Left kidney (tissue), 2 donors: Measurements from ENCODE around the gene FADD. TPM values are rescaled to one million over a fixed set of nuclear protein-coding genes. Genes with fewer than 3 reads are reported as not detected.

ENCODE experiments used
- DNase-seq: peaks from one replicate; pipeline ENCODE4 v3.0.0-alpha.2; 2013
- polyA plus RNA-seq: library from polyadenylated mRNA; unstranded; fragments of 120-200 nt; gene quantifications from one replicate; pipeline ENCODE4 v1.2.1, GENCODE V29; 2013; ENCODE audit not compliant: insufficient read length

The FADD gene
- polyA plus RNA-seq, 1 donor: 13.8 TPM

DNA sequence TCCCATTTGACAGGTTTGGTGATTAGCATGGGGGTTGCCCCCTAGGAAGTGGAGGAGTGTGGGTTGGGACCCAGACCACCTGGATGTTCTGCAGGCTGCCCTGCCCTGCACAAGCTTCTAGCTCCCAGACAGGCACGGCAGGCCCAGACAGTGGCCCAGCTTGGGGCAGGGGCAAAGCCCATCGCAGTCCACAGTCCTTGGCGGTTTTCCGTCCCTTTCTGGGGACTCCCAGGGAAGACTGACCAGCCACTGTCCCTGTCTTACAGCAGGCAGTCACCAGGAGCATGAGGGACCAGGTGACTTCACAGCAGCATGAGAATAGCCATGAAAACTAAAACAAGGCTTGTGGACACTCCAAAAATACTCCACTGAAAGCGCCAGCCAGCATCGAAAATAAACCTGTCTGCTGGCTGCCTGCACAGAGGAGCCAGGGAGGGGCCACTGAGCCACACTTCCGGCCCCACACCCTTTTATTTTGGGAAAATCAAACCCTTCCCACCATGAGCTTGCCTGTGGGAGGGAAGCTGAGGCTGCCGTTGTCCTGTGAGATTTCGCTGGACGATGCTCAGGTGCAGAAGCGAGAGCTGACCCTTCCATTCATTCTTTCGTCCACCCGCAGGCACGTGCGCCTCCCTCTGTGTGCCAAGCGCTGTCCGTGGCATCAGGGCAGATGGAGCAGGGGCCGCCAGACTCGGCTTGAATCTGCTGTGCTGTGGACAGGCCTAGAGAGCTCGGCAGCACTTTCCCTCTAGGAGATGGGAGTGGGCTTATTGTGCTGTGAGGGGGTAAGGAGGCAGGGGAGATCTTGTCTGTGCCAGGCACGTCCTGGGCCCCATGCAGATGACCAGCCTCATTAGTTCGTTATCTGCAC lies 28.0 kb downstream of the FADD start:
- DNase-seq: no peak

DNA sequence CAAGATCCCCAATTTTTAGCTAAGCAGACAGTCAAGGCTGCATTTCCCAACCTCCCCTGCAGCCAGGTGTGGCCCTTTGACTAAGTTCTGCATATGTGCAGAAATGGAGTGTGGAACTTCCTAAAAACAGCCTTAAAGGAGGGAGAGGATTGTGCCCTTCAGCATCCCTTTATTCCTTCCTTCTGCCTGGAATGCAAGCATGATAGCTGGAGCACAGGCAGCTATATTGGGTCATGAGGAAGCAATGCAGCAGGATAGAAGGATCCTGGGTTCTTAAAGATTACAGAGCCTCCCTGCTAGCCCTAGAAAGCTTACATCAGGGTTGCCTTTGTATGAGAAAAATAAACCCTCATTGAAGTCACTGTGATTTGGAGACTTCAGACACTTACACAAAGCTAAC lies 29.9 kb downstream of the FADD start:
- DNase-seq: no peak

DNA sequence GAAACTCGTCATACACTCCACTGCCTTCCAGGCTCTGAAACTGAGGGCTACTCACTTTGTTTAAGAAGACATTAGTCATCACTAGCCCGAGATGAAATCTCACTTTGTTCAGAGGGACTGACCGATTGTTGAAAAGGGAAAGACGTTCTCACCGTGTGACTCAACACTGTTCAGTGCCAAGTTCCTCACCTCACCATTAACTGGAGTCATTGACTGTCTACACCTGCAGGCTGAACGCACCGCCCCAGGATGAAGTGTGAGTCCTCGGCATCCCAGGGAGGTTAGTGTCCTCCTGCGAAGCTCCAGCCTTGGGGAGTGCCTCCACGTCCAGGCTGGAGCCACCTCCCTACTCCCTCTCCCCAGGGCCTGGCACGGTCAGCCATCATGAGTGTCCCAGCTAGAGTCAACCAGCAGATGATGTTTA lies 30.4 kb downstream of the FADD start:
- DNase-seq: no peak

DNA sequence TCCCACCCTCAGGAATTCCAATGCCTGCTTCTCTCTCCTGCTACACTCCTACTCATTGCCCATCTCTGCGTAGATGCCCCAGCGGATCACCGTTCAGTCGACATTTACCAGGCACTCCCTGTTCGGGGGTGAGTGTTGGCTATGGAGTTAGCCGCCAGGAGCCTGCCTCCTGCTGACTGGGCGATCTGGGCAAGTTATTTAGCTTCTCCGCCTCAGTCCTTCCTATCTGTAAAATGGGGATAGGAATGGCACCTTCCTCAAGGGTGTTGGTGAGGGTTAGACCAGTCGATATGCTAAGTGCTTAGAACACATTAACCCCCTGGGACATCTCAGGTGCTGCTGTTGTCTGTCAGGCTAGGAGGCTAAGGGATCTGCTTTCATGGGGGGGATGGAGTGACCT lies 30.9 kb downstream of the FADD start:
- DNase-seq: no peak

DNA sequence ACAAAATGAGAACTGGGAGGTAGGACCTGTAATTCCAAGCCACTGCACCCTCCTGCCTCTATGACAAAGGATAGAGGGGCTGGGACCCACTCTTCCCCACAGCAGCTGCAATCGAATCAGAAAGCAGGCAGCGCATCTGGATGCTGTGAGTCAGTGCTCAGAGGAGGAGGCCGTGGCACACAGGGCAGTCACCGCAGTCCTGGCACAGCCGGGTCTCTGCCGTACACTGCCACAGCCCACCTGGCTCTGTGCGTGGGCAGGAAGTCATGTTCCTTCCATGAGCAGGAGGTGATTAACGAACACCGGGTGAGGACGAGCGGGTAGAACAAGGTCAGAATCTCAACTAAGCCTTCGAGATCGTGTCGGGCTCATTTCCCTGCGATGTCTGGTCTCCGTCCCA lies 37.2 kb downstream of the FADD start:
- DNase-seq: no peak

DNA sequence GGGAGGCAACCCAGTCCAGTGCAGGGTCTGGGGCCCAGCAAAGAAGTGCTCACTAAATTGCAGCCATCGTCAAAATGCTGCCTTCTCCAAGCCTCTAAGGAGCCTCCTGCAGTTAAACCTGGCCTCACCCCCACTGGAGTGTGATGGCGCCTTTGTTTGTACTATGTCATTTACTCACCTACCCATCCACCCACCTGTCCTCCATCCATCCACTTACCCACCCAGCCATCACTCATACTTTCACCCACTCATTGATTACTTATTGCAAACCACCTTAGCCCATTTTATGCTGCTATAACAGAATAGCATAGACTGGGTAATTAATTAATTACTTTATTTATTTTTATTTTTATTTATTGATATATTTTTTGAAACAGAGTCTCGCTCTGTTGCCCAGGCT lies 38.6 kb downstream of the FADD start:
- no peak for DNase-seq

DNA sequence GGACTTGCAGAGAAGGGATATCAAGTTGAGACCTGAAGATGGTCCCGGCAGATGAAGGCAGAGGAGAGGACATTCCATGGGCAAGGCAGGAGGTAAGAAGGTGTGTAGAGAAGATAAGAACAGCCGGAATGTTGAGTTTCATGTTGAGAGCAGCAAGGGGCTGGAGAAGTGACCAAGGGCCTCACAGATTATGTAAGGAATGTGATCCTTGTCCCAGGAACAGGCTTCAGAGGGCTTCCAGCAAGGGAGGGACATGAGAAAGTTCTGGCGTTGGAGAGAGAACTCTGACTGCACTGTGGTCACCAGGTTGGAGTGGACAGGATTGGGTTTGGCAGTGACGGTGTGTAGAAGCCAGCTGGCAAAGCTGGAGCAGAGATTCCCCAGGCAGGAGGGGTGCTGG lies 39.8 kb downstream of the FADD start:
- DNase-seq: no peak

DNA sequence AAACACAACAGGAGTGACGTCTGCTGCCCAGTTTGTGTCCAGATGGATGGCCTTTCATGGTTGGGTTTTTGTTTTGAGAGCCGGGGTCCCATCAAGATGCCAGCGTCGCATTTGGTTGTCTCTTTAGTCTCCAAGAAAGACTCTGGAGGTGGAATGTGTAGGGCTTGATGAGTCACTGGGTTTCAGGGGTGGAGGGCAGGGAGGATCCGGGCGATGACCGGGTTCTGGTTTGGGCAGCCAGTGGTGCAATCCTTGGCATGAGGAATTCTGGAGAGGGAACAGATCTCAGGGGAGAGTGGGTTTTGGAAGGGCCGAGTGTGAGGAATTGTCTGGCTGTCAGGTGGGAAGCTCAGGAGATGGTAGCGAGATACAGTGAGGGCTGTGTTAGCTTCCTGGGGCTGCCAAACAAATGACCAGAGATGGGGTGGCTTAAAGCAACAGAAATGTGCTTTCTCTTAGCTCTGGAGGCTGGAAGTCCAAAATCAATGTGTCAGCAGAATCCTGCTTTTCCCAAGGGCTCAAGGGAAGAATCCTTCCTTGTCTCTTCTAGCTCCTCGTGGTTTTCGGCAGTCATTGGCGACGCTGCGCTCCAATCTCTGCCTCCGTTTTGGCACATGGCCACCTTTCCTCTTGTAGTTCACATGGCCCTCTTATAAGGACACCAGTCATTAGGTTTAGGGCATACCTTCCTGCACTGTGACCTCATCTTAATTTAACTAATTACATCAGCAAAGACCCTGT lies 41.0 kb downstream of the FADD start:
- no peak for DNase-seq

DNA sequence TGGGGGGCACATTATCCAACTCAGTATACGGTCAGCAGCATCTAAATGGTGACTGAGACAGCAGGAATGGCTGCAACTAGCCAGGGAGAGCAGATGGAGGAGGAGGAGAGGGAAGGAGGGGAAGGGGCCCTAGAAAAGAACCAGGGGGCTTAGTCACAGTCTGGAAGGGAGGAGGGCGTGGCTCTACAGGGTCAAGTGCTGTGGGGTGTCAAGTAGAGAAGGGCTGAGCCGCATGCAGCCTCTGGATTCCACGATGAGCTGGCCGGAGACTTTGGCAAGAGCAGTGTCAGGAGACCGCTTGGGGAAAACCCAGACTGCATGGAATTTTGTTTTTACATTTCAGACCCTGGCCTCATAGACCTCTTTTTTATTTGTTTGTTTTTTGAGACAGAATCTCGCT lies 41.6 kb downstream of the FADD start:
- DNase-seq: no peak

DNA sequence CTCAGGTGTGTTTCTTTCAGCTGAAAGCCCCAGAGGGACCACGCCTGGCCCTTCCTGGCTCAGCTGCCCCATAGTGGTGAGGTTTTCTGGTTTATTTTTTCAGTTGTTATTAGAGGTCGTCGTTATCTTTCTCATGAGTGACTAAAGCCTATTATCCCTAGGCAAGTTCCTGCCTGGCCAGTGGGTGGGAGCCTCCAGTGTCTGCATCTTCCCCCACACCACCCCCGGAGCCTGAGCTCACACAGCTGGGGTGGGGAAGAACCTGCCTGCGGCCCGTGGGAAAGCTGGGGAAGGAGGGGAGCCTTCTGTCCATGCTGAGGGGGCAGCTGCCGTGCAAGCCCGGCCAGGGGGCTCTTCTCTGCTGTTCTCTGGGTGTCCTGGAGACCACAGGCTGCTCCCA lies 43.1 kb downstream of the FADD start:
- DNase-seq: no peak

DNA sequence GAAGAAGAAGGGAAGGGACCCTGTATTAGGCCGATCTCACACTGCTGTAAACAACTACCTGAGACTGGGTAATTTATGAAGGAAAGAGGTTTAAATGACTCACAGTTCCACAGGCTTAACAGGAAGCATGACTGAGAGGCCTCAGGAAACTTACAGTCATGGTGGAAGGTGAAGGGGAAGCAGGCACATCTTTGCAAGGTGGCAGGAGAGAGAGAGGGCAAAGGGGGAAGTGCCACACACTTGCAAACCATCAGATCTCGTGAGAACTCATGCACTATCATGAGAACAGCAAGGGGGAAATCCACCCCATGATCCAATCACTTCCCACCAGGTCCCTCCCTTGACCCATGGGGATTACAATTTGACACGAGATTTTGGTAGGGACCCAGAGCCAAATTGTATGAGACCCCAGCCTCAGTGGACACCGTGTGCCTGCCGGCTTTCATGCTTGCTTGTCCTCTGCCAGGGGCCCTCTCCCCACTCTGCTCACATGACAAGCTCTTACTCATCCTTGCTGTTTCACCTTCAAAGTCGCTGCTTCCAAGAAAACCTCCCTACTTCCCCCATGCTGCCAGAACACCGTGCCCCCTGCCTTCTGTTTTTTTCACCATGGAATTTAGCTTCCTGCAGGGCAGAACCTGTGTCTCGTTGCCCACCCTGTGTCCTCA lies 44.1 kb downstream of the FADD start:
- no peak for DNase-seq

DNA sequence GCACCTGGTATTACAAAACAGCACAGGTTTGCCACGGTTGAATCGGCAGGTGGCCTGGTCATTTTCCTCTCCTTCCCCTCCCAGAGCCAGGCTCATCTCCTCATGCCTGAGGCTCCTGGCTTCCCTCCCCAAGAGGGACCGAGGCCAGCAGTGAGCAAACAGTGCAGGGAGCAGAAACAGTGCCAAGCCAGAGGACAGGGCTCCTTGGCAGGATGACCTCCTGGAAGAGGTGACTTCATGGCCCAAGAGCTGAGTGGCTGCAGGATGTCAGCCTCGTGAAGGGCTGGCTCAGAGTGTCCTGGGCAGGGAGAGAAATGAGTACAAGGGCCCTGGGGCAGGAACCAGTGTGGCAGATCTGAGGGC lies 44.6 kb downstream of the FADD start:
- DNase-seq: no peak

DNA sequence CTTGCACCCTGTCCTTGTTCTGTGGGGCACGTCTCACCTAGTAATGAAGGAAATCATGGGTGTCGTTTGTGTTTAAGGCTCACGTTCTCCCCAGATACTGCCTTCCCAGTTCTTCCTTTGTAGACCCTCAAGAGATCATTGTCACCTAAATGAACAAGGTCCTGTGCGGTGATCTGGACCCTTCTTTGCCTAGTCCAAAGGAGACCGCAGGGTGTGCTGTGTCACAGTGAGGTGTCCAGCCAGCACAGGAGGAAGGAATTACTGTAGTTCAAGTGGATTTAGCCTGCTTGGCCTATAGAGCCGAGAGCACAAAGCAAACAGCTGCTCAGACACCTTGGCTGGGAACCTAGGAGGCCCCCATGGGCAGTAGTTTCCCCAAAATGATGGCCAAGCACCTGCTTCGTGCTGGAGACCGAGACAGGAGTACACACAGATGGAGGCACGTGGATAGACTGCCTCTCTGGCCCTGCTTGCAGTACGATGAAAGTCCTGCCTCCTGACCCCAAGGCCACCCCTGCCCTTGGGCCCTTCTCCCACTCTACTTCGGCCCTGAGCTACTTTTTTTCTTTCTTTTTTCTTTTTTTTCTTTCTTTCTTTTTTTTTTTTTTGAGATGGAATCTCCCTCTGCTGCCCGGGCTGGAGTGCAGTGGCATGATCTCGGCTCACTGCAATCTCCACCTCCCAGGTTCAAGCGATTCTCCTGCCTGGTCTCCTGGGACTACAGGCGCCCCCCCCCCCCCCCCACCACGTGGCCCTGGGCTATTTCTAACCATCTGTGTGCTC lies 48.0 kb downstream of the FADD start:
- no peak for DNase-seq

DNA sequence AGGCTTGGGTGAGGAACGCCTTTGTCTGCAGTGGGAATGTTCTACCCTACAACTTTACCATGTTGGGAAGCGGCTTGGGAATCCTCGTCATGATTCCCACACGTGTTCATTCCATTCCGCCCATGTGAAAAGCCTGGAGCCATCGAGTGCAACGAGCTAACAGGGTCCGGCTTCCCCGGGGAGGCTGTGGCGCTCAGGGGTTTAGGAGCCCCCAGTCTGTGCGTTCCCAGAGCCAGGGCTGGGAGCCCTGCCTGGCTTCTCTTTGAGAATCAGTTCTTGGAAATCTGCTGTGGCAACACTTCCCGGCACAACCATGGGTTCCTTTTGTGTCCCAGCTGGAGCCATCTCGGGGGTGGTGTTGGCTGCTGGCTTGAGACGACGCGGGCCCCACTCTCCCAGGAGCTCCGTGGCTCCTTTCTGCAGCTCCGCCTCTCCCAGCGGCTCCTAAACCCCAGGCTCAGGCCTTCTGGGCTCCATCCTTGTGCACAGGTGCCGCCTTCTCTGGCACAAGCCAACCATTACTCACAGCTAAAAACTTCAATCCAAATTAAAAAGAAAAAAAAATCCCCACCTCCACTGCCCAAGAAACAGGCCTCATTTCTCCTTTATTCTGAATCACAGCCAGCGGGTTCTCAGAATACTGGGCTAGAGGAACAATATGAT lies 48.7 kb downstream of the FADD start:
- DNase-seq: no peak

DNA sequence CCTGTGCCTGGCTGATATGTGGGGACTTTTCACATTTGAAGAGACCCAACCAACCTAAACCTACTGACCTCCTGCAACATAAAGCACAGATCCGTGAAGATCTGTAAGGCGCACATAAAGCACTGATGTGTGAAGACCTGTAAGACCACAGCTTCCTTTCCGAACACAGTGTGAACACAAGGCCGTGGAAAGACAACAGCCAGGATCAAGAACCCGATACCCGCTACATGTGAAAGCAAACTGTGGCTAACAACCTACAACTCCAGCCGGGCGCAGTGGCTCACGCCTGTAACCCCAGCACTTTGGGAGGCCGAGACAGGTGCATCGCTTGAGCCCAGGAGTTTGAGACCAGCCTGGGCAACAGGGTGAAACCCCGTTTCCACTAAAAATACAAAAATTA lies 49.7 kb downstream of the FADD start:
- no peak for DNase-seq

DNA sequence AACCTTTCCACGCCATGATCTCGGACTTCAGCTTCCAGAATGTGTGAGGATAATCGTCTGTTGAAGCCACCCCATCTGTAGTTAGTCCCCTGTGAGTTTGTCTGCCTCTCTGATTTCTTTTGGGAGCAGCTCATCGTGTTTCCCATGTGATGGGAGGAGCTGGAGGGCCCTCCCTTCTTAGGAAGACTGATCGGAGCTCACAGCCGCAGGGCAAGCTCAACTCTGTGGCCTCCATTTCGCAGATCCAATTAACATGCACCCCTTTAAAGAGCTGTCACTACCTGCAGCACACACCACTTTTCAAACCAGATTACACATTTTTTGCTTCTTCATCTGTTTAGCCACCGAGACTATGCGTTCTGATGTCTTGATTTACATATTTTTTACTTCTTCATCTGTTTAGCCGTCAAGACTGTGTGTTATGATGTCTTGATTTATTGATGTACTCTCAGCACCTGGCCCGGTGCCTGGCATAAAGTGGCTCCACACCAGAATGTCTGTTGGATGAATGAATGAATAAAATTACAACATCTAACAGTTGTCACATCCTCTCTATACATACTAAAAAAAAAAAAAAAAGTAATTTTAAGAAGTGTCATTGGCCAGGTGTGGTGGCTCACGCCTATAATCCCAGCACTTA lies 52.5 kb downstream of the FADD start:
- DNase-seq: no peak

Other genes with a start within 250 kb of the FADD start
- gene ANO1, start 125.0 kb upstream of the FADD start, polyA plus RNA-seq: 18.2 TPM
- gene PPFIA1, start 67.4 kb downstream of the FADD start, polyA plus RNA-seq: 60.8 TPM
- 219 TPM for gene CTTN, start 195.2 kb downstream of the FADD start, polyA plus RNA-seq